H1 (cell line): ENCODE measurements around the gene NPFF. TPM values are rescaled to one million over a fixed set of nuclear protein-coding genes. Genes with fewer than 3 reads are reported as not detected.

Experiments used
- CTCF ChIA-PET: fragments of 300-600 bp; sonication (Branson Sonifier 250); formaldehyde crosslinking; loops from one replicate; lab custom pipeline; 2021; ENCODE audit not compliant: partially characterized antibody; lab: Charles Lee
- POLR2A ChIA-PET: fragments of 300-600 bp; sonication (Branson Sonifier 250); formaldehyde crosslinking; loops from one replicate; lab custom pipeline; 2021; ENCODE audit warnings: inconsistent platforms; ENCODE audit not compliant: partially characterized antibody; lab: Charles Lee
- DNase-seq, 2 experiments: peaks; one replicate each; pipeline versions ENCODE4 v3.0.0 to v3.0.0-alpha.2; 2010 to 2022; ENCODE audit warnings: low spot score in 2 of 2, low read depth in 1 of 2, mixed read lengths in 1 of 2
- FAIRE-seq: peaks from 2 replicates; lab custom pipeline; 2011; peaks lifted over from hg19 to GRCh38; lab: Jason Lieb, UNC
- H2AFZ ChIP-seq: 2 replicates; pipeline ENCODE4 v1.8.1; 2012; ENCODE audit warnings: low read length, inconsistent platforms
- H2AK5ac ChIP-seq: 2 replicates; pipeline ENCODE4 v1.6.1; 2013; ENCODE audit warnings: low read depth, low read length
- H2BK120ac ChIP-seq: replicated peaks from 2 replicates; pipeline ENCODE3; 2013; ENCODE audit warnings: low read depth, low read length, inconsistent platforms
- H2BK12ac ChIP-seq: 2 replicates; pipeline ENCODE4 v1.6.1; 2013; ENCODE audit warnings: low read depth, low read length
- H2BK15ac ChIP-seq: 2 replicates; pipeline ENCODE4 v1.6.1; 2013; ENCODE audit warnings: low read length
- H2BK20ac ChIP-seq: 2 replicates; pipeline ENCODE4 v1.6.1; 2013; ENCODE audit warnings: low read length
- H2BK5ac ChIP-seq: 2 replicates; pipeline ENCODE4 v1.6.1; 2013; ENCODE audit warnings: low read depth, low read length
- H3K14ac ChIP-seq: 2 replicates; pipeline ENCODE4 v1.6.1; 2013; ENCODE audit warnings: inconsistent platforms; ENCODE audit not compliant: insufficient read length
- H3K18ac ChIP-seq: 2 replicates; pipeline ENCODE4 v1.6.1; 2013; ENCODE audit warnings: low read length; ENCODE audit errors: extremely low read depth
- H3K23ac ChIP-seq: 2 replicates; pipeline ENCODE4 v1.6.1; 2013; ENCODE audit warnings: inconsistent platforms; ENCODE audit not compliant: insufficient read length
- H3K23me2 ChIP-seq: 2 replicates; pipeline ENCODE4 v1.6.1; 2013; ENCODE audit warnings: low read depth, low read length
- H3K27ac ChIP-seq: 2 replicates; pipeline ENCODE4 v1.6.1; 2011; ENCODE audit warnings: low read depth, low read length, inconsistent platforms
- H3K27me3 ChIP-seq, 4 experiments: replicated peaks in 1 of 4; 1 replicate in 1 of 4; 2 replicates in 3 of 4; pipeline versions ENCODE4 v1.6.1 to v1.8.1; 2011 to 2013; ENCODE audit warnings: low read length in 3 of 4, mild to moderate bottlenecking in 3 of 4, inconsistent platforms in 2 of 4, mixed read lengths in 2 of 4, moderate library complexity in 1 of 4; ENCODE audit not compliant: control insufficient read depth in 3 of 4, insufficient read depth in 3 of 4; ENCODE audit errors: extremely low read depth in 1 of 4
- H3K36me3 ChIP-seq, 4 experiments: 2 replicates each; pipeline versions ENCODE4 v1.6.1 to v1.8.1; 2011 to 2013; ENCODE audit warnings: mild to moderate bottlenecking in 4 of 4, low read length in 3 of 4, moderate library complexity in 2 of 4, control low read depth in 1 of 4, inconsistent platforms in 1 of 4; ENCODE audit not compliant: insufficient read depth in 4 of 4, control insufficient read depth in 2 of 4
- H3K4ac ChIP-seq: replicated peaks from 2 replicates; pipeline ENCODE3; 2013; ENCODE audit warnings: low read length, low read depth, mixed read lengths, inconsistent platforms; ENCODE audit not compliant: insufficient read length
- H3K4me1 ChIP-seq, 4 experiments: replicated peaks in 1 of 4; 1 replicate in 1 of 4; 2 replicates in 3 of 4; pipeline versions ENCODE4 v1.6.1 to v1.8.1; 2011 to 2013; ENCODE audit warnings: low read length in 3 of 4, inconsistent platforms in 2 of 4, mixed read lengths in 1 of 4; ENCODE audit not compliant: insufficient read depth in 4 of 4, control insufficient read depth in 3 of 4
- H3K4me2 ChIP-seq, 2 experiments: 2 replicates each; pipeline versions ENCODE4 v1.6.1 to v1.8.1; 2011 to 2013; ENCODE audit warnings: low read depth in 2 of 2, low read length in 2 of 2, control low read depth in 1 of 2, inconsistent platforms in 1 of 2, mild to moderate bottlenecking in 1 of 2; ENCODE audit not compliant: insufficient read depth in 1 of 2
- H3K4me3 ChIP-seq, 4 experiments: fragments of 200-600, 300-600 bp in 1 of 4; sonication (generic), shearing (Covaris generic), sonication (Bioruptor Twin) in 1 of 4; 2 replicates each; pipeline versions ENCODE4 v1.5.1 to v1.8.1; 2011 to 2016; ENCODE audit warnings: low read length in 4 of 4, low read depth in 3 of 4, control low read depth in 2 of 4, inconsistent platforms in 2 of 4, mild to moderate bottlenecking in 2 of 4, mixed read lengths in 1 of 4, moderate library complexity in 1 of 4; ENCODE audit not compliant: insufficient read depth in 2 of 4; ENCODE audit errors: extremely low read depth in 1 of 4
- H3K56ac ChIP-seq: replicated peaks from 2 replicates; pipeline ENCODE3; 2013; ENCODE audit warnings: low read depth, mild to moderate bottlenecking, mixed read lengths, low read length, inconsistent platforms; ENCODE audit not compliant: insufficient read length
- H3K79me1 ChIP-seq: 2 replicates; pipeline ENCODE4 v1.6.1; 2013; ENCODE audit warnings: low read depth, low read length, control low read depth
- H3K79me2 ChIP-seq, 2 experiments: 2 replicates each; pipeline versions ENCODE4 v1.6.1 to v1.8.1; 2012 to 2013; ENCODE audit warnings: low read length in 2 of 2, mild to moderate bottlenecking in 2 of 2, inconsistent platforms in 1 of 2; ENCODE audit not compliant: insufficient read depth in 2 of 2, control insufficient read depth in 1 of 2
- H3K9ac ChIP-seq, 4 experiments: replicated peaks in 1 of 4; 1 replicate in 1 of 4; 2 replicates in 3 of 4; pipeline versions ENCODE4 v1.6.1 to v1.8.1; 2011 to 2013; ENCODE audit warnings: low read depth in 3 of 4, low read length in 3 of 4, control low read depth in 2 of 4, mild to moderate bottlenecking in 2 of 4, moderate library complexity in 2 of 4, inconsistent platforms in 1 of 4; ENCODE audit errors: extremely low read depth in 1 of 4
- H3K9me3 ChIP-seq, 2 experiments: 2 replicates each; pipeline versions ENCODE4 v1.6.1 to v1.8.1; 2012 to 2013; ENCODE audit warnings: mild to moderate bottlenecking in 2 of 2, moderate library complexity in 2 of 2, control low read depth in 1 of 2, inconsistent platforms in 1 of 2, low read depth in 1 of 2, low read length in 1 of 2, mixed read lengths in 1 of 2; ENCODE audit not compliant: insufficient read depth in 2 of 2
- H4K20me1 ChIP-seq, 2 experiments: replicated peaks in 1 of 2; 2 replicates each; pipeline versions ENCODE3 to v1.8.1; 2011 to 2013; ENCODE audit warnings: inconsistent platforms in 2 of 2, low read length in 2 of 2, mild to moderate bottlenecking in 1 of 2; ENCODE audit not compliant: insufficient read depth in 2 of 2, control insufficient read depth in 1 of 2
- H4K5ac ChIP-seq: 2 replicates; pipeline ENCODE4 v1.6.1; 2013; ENCODE audit warnings: low read length, low read depth, mixed read lengths, inconsistent platforms; ENCODE audit not compliant: insufficient read length
- H4K8ac ChIP-seq: 2 replicates; pipeline ENCODE4 v1.8.0; 2013; ENCODE audit warnings: mild to moderate bottlenecking, moderate library complexity, low read length, inconsistent platforms; ENCODE audit not compliant: insufficient read depth; ENCODE audit errors: extremely low read depth
- H4K91ac ChIP-seq: replicated peaks from 2 replicates; pipeline ENCODE3; 2013; ENCODE audit warnings: low read length, mixed read lengths, inconsistent platforms; ENCODE audit not compliant: insufficient read length
- ATF2 ChIP-seq: IDR thresholded peaks from 2 replicates; pipeline ENCODE4 v1.6.1; 2012; ENCODE audit warnings: low read length, inconsistent platforms
- CEBPB ChIP-seq: IDR thresholded peaks from 2 replicates; pipeline ENCODE4 v1.6.1; 2012; ENCODE audit warnings: low read depth, low read length
- CHD2 ChIP-seq: IDR thresholded peaks from 2 replicates; pipeline ENCODE4 v1.6.1; 2012; ENCODE audit warnings: low read length, improper control_type of control experiment
- GABPA ChIP-seq: IDR thresholded peaks from 2 replicates; pipeline ENCODE4 v1.6.1; 2011; ENCODE audit warnings: mild to moderate bottlenecking, low read length, moderate library complexity, borderline replicate concordance; ENCODE audit not compliant: insufficient read depth
- JUND ChIP-seq: IDR thresholded peaks from 2 replicates; pipeline ENCODE4 v1.6.1; 2011; ENCODE audit warnings: mild to moderate bottlenecking, improper control_type of control experiment, low read length
- MAX ChIP-seq: IDR thresholded peaks from 2 replicates; pipeline ENCODE4 v1.6.1; 2012; ENCODE audit warnings: inconsistent platforms
- WGBS, 2 experiments: shearing (Covaris generic) in 1 of 2; methylation state at CpG; one replicate each; pipeline versions ENCODE4 v1.1.6 to v1.1.7; 2013 to 2015; ENCODE audit warnings: low lambda C conversion rate in 2 of 2, mixed read lengths in 2 of 2, inconsistent platforms in 1 of 2, low coverage in 1 of 2, missing lambda C conversion rate in 1 of 2; ENCODE audit not compliant: insufficient replicate concordance in 2 of 2, insufficient coverage in 1 of 2, insufficient read length in 1 of 2; ENCODE audit errors: extremely low coverage in 1 of 2, missing lambda C conversion rate in 1 of 2; 5-methylcytosine and 5-hydroxymethylcytosine counted together
- polyA plus RNA-seq, 7 experiments: library from polyadenylated mRNA; depleted of rRNA in 3 of 7; stranded (reverse) in 5 of 7; unstranded in 2 of 7; fragments of >200 nt in 5 of 7; fragments of 200-250 nt in 2 of 7; gene quantifications; 1 replicate in 5 of 7; 2 replicates in 1 of 7; 4 replicates in 1 of 7; pipeline versions ENCODE4 v1.2.1 to v1.2.3, GENCODE V29; 2011 to 2013; ENCODE audit warnings: missing spikeins in 2 of 7, mixed read lengths in 2 of 7
- total RNA-seq: library from RNA; stranded (reverse); fragmentation: NEBNext Ultra II Directional; extraction: Animal tissue kit (Norgen Biotek cat#: 25700); gene quantifications from 2 replicates; pipeline ENCODE4 v1.2.1, GENCODE V29; 2021
- TF ChIP-seq, protein P1 (sequence below), 3 experiments: IDR thresholded peaks; 1 replicate in 2 of 3; 2 replicates in 1 of 3; pipeline versions ENCODE4 v1.5.1 to v1.6.1; 2011; ENCODE audit warnings: low read length in 3 of 3, mild to moderate bottlenecking in 3 of 3, inconsistent platforms in 2 of 3, low read depth in 1 of 3, moderate library complexity in 1 of 3; ENCODE audit not compliant: insufficient read depth in 1 of 3; ENCODE audit errors: control extremely low read depth in 1 of 3

Gene NPFF
- total and polyA plus RNA-seq, 2 of the 8 experiments (the other 6 are each of a cell fraction or from before 2014, with no cell fraction given): not detected

DNA sequence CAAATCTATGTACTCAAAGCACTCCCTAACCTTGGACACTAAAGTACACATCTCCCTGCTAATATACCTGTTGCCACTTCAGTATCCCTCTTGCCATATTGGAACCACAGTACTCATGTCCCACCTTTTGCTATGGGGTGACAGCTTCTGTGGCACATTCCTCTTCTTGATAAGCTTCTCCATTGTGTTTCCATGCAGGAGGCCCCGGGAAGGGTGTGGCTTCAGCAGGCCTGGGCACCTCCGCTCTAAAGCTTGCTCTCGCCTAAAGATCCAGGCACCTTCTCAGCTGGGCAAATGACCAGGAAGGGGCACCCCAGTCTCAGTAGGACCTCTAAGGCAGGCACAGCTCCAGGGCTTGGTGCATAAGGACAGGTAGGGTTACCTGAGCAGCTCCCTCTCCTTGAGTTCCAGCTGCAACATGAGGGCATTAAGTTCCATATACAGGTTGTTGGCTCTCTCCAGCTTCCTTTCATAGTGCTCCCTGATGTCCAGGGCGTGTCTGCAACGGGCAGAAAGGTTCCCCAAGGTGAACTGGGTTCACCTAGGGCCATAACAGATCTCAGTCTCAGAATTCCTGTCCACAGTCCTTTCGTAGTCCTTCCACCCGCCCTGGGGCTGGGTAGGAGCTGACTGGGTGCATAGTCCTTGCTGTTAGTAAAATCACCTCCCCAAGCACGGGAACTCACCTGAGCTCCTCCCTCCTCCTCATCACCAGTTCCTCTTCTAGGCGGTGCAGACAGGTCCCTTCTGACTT lies 23.9 kb downstream of the NPFF start:
- Histone ChIP-seq H3K56ac (no peak overlapping the region), H2BK120ac (no peak overlapping the region), H3K23ac (no peak overlapping the region), H4K20me1 (peaks cover 18 to 34% of the 10 kb centered on the region in 2 experiments), H3K27ac (no peak overlapping the region), H4K8ac (no peak overlapping the region), H2AFZ (no peak overlapping the region), H3K4me2 (no peak overlapping the region), H3K14ac (no peak overlapping the region), H4K91ac (no peak overlapping the region), H3K9ac (no peak overlapping the region), H4K5ac (no peak overlapping the region), H3K79me1 (no peaks in the 10 kb centered on the region), H2BK12ac (no peak overlapping the region), H3K23me2 (no peaks in the 10 kb centered on the region), H3K79me2 (no peaks in the 10 kb centered on the region), H2AK5ac (no peak overlapping the region), H3K9me3 (no peaks in the 10 kb centered on the region), H2BK20ac (no peak overlapping the region), H3K27me3 (no peaks in the 10 kb centered on the region), H3K36me3 (peaks cover 17 to 72% (median 41%) of the 10 kb centered on the region in 4 experiments; a peak in 7 of 8 replicates), H2BK15ac (no peak overlapping the region), H2BK5ac (no peak overlapping the region; the same call in 1 of the 2 replicates), H3K4ac (no peak overlapping the region), H3K4me3 (no peak overlapping the region), H3K4me1 (peaks cover 0 to 5% (median 1%) of the 10 kb centered on the region in 4 experiments; a peak in 3 of 7 replicates), H3K18ac (no peak overlapping the region)
- POLR2A ChIA-PET: interaction anchor here (0.9 to 67.0 kb wide), 15 partner anchors 11 to 254 kb away, joined by 3 to 3397 read pairs (median 4); partner anchors contain the start of genes MAP3K12, MYG1, NPFF and PCBP2
- CTCF ChIA-PET: interaction anchor here (0.8 to 9.0 kb wide), 12 partner anchors 9 to 155 kb away, joined by 3 to 105 read pairs (median 9); partner anchors contain the start of genes MAP3K12, NPFF and TARBP2
- DNase-seq (no peak), FAIRE-seq (no peak)
- WGBS, 2 experiments: 91% methylated on average over 9 of the region's 9 CpGs; no CpG with 5 or more reads in 1 of the 2 experiments
- TF ChIP-seq CEBPB (no peak), GABPA (no peak), JUND (no peak), MAX (no peak), ATF2 (peak; percentile 30; the same call in 1 of the 2 replicates), CHD2 (no peak)
- TF ChIP-seq, protein P1, sequence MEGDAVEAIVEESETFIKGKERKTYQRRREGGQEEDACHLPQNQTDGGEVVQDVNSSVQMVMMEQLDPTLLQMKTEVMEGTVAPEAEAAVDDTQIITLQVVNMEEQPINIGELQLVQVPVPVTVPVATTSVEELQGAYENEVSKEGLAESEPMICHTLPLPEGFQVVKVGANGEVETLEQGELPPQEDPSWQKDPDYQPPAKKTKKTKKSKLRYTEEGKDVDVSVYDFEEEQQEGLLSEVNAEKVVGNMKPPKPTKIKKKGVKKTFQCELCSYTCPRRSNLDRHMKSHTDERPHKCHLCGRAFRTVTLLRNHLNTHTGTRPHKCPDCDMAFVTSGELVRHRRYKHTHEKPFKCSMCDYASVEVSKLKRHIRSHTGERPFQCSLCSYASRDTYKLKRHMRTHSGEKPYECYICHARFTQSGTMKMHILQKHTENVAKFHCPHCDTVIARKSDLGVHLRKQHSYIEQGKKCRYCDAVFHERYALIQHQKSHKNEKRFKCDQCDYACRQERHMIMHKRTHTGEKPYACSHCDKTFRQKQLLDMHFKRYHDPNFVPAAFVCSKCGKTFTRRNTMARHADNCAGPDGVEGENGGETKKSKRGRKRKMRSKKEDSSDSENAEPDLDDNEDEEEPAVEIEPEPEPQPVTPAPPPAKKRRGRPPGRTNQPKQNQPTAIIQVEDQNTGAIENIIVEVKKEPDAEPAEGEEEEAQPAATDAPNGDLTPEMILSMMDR (IDR thresholded peaks at IDR 0.05; ENCODE audit: control extremely low read depth in 1 of 3, insufficient read depth in 1 of 3, low read depth in 1 of 3, low read length in 3 of 3): no peak
